Non-pigmented ciliary epithelial cell (primary cell): ENCODE measurements around the gene ITGB1.
"Not testable (repeated sequence)": the region's sequence is repeated elsewhere in the genome, so short reads cannot be mapped to it uniquely, and the experiment has no call there.

Source experiments
- DNase-seq: peaks from one replicate; pipeline ENCODE4 v3.0.0-alpha.2; 2010; ENCODE audit warnings: low read depth

Gene ITGB1

GRCh38 chr10:32980558-32981468 is 22.8 kb upstream of the ITGB1 start:
- peak; percentile 97 for DNase-seq

GRCh38 chr10:32980242-32980557 is 22.2 kb upstream of the ITGB1 start:
- no peak for DNase-seq

- DNase-seq: not testable (repeated sequence)
These were observed 21.7 kb upstream of the ITGB1 start for GRCh38 chr10:32979719-32980118.

GRCh38 chr10:32979041-32979440 is 21.0 kb upstream of the ITGB1 start:
- no peak for DNase-seq

GRCh38 chr10:32977846-32978809 is 20.1 kb upstream of the ITGB1 start:
- not testable (repeated sequence) for DNase-seq

- DNase-seq: no peak
These were observed 18.3 kb upstream of the ITGB1 start for GRCh38 chr10:32976338-32976737.

- DNase-seq: no peak
These were observed 14.9 kb upstream of the ITGB1 start for GRCh38 chr10:32972929-32973328.

GRCh38 chr10:32972460-32972859 is 14.4 kb upstream of the ITGB1 start:
- DNase-seq: no peak

- no peak for DNase-seq
These were observed 13.6 kb upstream of the ITGB1 start for GRCh38 chr10:32971536-32972091.

GRCh38 chr10:32970910-32971309 is 12.9 kb upstream of the ITGB1 start:
- no peak for DNase-seq

- no peak for DNase-seq
These were observed 6.2 kb upstream of the ITGB1 start for GRCh38 chr10:32964270-32964669.

GRCh38 chr10:32963096-32963495 is 5.1 kb upstream of the ITGB1 start:
- peak; percentile 63 for DNase-seq

GRCh38 chr10:32962521-32962920 is 4.5 kb upstream of the ITGB1 start:
- DNase-seq: no peak

GRCh38 chr10:32961895-32962369 is 3.9 kb upstream of the ITGB1 start:
- peak; percentile 83 for DNase-seq

GRCh38 chr10:32961343-32961894 is 3.4 kb upstream of the ITGB1 start:
- DNase-seq: no peak

GRCh38 chr10:32960022-32960421 is 2.0 kb upstream of the ITGB1 start:
- DNase-seq: no peak

- DNase-seq: no peak
These were observed 1.2 kb upstream of the ITGB1 start for GRCh38 chr10:32959006-32959920.

GRCh38 chr10:32957341-32958084 is 517 bp downstream of the ITGB1 start:
- DNase-seq: no peak

- no peak for DNase-seq
These were observed 1.4 kb downstream of the ITGB1 start for GRCh38 chr10:32956365-32957197.
